ENCODE data around the gene UGT3A1. TPM values are rescaled to one million over a fixed set of nuclear protein-coding genes. Genes with fewer than 3 reads are reported as not detected.

UGT3A1 gene
- total RNA-seq, 1 experiment from 2014 or later, result not detected

DNA sequence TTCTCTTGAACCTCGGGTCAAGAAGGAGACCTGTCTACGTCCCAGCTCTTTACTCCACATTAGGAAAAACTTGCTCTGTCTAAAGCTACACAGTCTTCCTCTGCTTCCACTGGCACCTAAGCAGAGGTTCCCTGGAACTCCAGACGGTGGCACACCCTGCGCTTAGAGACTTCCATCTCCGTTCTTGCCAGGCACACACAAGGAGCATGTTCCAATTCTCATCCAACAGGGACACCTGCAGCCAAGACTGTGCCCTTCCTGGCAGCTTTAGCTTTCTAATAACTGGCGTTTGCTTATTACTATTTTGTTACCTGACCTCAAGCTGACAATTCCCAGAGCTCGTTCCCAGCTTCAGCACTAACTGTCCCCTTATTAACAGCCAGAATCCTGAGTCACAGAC lies 68.7 kb downstream of the UGT3A1 start:
- Histone ChIP-seq H3K4me2 (ENCODE audit: low read length) (no peak overlapping the region), H3K36me3 (ENCODE audit: control insufficient read depth in 1 of 2, insufficient read depth in 2 of 2, low read length in 2 of 2) (no peaks in the 10 kb centered on the region), H3K9ac (ENCODE audit: low read length) (no peak overlapping the region), H3K27ac (ENCODE audit: low read depth, low read length) (no peak overlapping the region), H3K27me3 (ENCODE audit: insufficient read depth, low read length) (peaks cover 22% of the 10 kb centered on the region), H3K9me2 (ENCODE audit: insufficient read depth) (no peaks in the 10 kb centered on the region), H3K79me2 (ENCODE audit: insufficient read depth, low read length) (no peaks in the 10 kb centered on the region), H2AFZ (ENCODE audit: low read depth, low read length, poor library complexity, severe bottlenecking) (no peak overlapping the region), H3K4me1 (ENCODE audit: control insufficient read depth in 1 of 2, insufficient read depth in 2 of 2, low read length in 2 of 2) (no peaks in the 10 kb centered on the region), H3K4me3 (replicated peaks in 1 of 2; ENCODE audit: low read depth in 1 of 2, low read length in 2 of 2) (no peak overlapping the region), H3K9me3 (ENCODE audit: control insufficient read depth in 1 of 2, insufficient read depth in 1 of 2, low read depth in 1 of 2, low read length in 2 of 2) (no peaks in the 10 kb centered on the region), H4K20me1 (ENCODE audit: insufficient read depth) (no peaks in the 10 kb centered on the region)
- BruUV-seq (replicated peaks), result no TSS peak
- ChIA-PET CTCF (interaction anchor here (1.5 kb wide), 1 partner anchor 272 kb away, joined by 5 read pairs; no protein-coding TSS in a partner anchor), RAD21 (ENCODE audit: low non-redundant PET in 1 of 2, low total read pairs in 2 of 2, uncharacterized antibody in 2 of 2, unreplicated experiment in 2 of 2) (no interaction called here), POLR2A (no interaction called here)
- DNase-seq (ENCODE audit: low read depth, low spot score) (no peak), ATAC-seq (no peak)
- TF ChIP-seq SRF (IDR thresholded peaks at IDR 0.05; ENCODE audit: low read depth), result no peak
- TF ChIP-seq RAD21 (IDR thresholded peaks at IDR 0.05; ENCODE audit: low read depth), result peak; percentile 9; the same call in 1 of the 2 replicates
- intact Hi-C loops (cut with micrococcal nuclease), result no loop called here

DNA sequence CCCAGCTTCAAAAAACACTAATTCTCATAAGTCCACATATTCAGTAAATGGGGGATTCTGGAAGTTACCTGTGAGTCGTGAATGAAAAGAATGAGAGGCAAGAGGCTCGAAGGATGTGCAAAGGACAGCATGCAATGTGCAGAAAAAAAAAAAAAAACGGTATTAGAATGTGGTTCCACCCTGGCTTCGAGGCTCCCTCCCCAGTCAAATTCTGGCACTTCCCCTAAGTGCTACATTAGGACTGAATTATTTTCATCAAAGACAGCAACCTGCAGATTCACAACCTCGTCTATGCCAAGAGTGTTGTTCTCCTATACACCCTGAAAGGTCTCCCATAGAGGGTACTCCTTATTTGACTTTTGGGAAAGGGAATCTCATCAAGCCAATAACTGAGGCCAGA lies 69.3 kb downstream of the UGT3A1 start:
- Histone ChIP-seq H3K9me3 (ENCODE audit: control insufficient read depth in 1 of 2, insufficient read depth in 1 of 2, low read depth in 1 of 2, low read length in 2 of 2) (no peaks in the 10 kb centered on the region), H4K20me1 (ENCODE audit: insufficient read depth) (no peaks in the 10 kb centered on the region), H3K4me2 (ENCODE audit: low read length) (no peak overlapping the region), H3K4me3 (replicated peaks in 1 of 2; ENCODE audit: low read depth in 1 of 2, low read length in 2 of 2) (no peak overlapping the region), H2AFZ (ENCODE audit: low read depth, low read length, poor library complexity, severe bottlenecking) (no peak overlapping the region), H3K36me3 (ENCODE audit: control insufficient read depth in 1 of 2, insufficient read depth in 2 of 2, low read length in 2 of 2) (no peaks in the 10 kb centered on the region), H3K9ac (ENCODE audit: low read length) (no peak overlapping the region), H3K4me1 (ENCODE audit: control insufficient read depth in 1 of 2, insufficient read depth in 2 of 2, low read length in 2 of 2) (no peaks in the 10 kb centered on the region), H3K27ac (ENCODE audit: low read depth, low read length) (no peak overlapping the region), H3K9me2 (ENCODE audit: insufficient read depth) (no peaks in the 10 kb centered on the region), H3K27me3 (ENCODE audit: insufficient read depth, low read length) (peaks cover 22% of the 10 kb centered on the region), H3K79me2 (ENCODE audit: insufficient read depth, low read length) (no peaks in the 10 kb centered on the region)
- POLR2A ChIA-PET, result no interaction called here
- intact Hi-C loops (cut with micrococcal nuclease), result no loop called here
- ATAC-seq (no peak), DNase-seq (ENCODE audit: low read depth, low spot score) (no peak)
- no TSS peak for BruUV-seq (replicated peaks)
- CTCF ChIA-PET, result interaction anchor here (1.5 kb wide), 1 partner anchor 271 kb away, joined by 5 read pairs; no protein-coding TSS in a partner anchor
- RAD21 ChIA-PET (ENCODE audit: low non-redundant PET in 1 of 2, low total read pairs in 2 of 2, uncharacterized antibody in 2 of 2, unreplicated experiment in 2 of 2), result no interaction called here
- no peak for TF ChIP-seq POLR2AphosphoS5 (IDR thresholded peaks at IDR 0.05; ENCODE audit: low read depth, low read length)
- no peak for TF ChIP-seq RAD21 (IDR thresholded peaks at IDR 0.05; ENCODE audit: low read depth)
- TF ChIP-seq SRF (IDR thresholded peaks at IDR 0.05; ENCODE audit: low read depth), result no peak
- TF ChIP-seq ZFX (IDR thresholded peaks at IDR 0.05), result no peak
- TF ChIP-seq CBX3 (IDR thresholded peaks at IDR 0.05; ENCODE audit: low read depth), result no peak
- TF ChIP-seq ZBTB33 (IDR thresholded peaks at IDR 0.05; ENCODE audit: extremely low read depth, insufficient replicate concordance, low read length), result no peak
- no peak for TF ChIP-seq ZNF274 (IDR thresholded peaks at IDR 0.05; ENCODE audit: low read depth, low read length)
- no peak for TF ChIP-seq EZH2phosphoT487 (IDR thresholded peaks at IDR 0.05; ENCODE audit: borderline replicate concordance)
- no peak for TF ChIP-seq YY1 (IDR thresholded peaks at IDR 0.05; ENCODE audit: extremely low read depth, insufficient replicate concordance, low read depth, low read length)
- no peak for TF ChIP-seq SIN3A (IDR thresholded peaks at IDR 0.05; ENCODE audit: low read depth)
- no peak for TF ChIP-seq POLR2A (IDR thresholded peaks at IDR 0.05; ENCODE audit: borderline replicate concordance, extremely low read depth, insufficient read depth, insufficient read length)
- TF ChIP-seq JUND (IDR thresholded peaks at IDR 0.05), result no peak
- TF ChIP-seq TCF7L2 (IDR thresholded peaks at IDR 0.05; ENCODE audit: borderline replicate concordance, extremely low read depth, insufficient read depth, insufficient read length), result no peak
- no peak for TF ChIP-seq FOSL1 (IDR thresholded peaks at IDR 0.05; ENCODE audit: low read depth)
- TF ChIP-seq, protein P1, sequence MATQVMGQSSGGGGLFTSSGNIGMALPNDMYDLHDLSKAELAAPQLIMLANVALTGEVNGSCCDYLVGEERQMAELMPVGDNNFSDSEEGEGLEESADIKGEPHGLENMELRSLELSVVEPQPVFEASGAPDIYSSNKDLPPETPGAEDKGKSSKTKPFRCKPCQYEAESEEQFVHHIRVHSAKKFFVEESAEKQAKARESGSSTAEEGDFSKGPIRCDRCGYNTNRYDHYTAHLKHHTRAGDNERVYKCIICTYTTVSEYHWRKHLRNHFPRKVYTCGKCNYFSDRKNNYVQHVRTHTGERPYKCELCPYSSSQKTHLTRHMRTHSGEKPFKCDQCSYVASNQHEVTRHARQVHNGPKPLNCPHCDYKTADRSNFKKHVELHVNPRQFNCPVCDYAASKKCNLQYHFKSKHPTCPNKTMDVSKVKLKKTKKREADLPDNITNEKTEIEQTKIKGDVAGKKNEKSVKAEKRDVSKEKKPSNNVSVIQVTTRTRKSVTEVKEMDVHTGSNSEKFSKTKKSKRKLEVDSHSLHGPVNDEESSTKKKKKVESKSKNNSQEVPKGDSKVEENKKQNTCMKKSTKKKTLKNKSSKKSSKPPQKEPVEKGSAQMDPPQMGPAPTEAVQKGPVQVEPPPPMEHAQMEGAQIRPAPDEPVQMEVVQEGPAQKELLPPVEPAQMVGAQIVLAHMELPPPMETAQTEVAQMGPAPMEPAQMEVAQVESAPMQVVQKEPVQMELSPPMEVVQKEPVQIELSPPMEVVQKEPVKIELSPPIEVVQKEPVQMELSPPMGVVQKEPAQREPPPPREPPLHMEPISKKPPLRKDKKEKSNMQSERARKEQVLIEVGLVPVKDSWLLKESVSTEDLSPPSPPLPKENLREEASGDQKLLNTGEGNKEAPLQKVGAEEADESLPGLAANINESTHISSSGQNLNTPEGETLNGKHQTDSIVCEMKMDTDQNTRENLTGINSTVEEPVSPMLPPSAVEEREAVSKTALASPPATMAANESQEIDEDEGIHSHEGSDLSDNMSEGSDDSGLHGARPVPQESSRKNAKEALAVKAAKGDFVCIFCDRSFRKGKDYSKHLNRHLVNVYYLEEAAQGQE (IDR thresholded peaks at IDR 0.05; ENCODE audit: low read depth), result no peak
- TF ChIP-seq, protein P2, sequence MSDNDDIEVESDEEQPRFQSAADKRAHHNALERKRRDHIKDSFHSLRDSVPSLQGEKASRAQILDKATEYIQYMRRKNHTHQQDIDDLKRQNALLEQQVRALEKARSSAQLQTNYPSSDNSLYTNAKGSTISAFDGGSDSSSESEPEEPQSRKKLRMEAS (IDR thresholded peaks at IDR 0.05), result no peak
